Measurements from ENCODE around the gene AACS. TPM values are rescaled to one million over a fixed set of nuclear protein-coding genes. Genes with fewer than 3 reads are reported as not detected.

AACS gene
- total RNA-seq, 2 experiments from 2014 or later: 10.8 to 11.7 TPM

GRCh38 chr12:125070112-125070511 is 4.9 kb downstream of the AACS start:
- Histone ChIP-seq H3K4me1 (ENCODE audit: insufficient read depth, low read length) (peaks cover 11% of the 10 kb centered on the region), H3K9me3 (ENCODE audit: control insufficient read depth in 1 of 2, insufficient read depth in 1 of 2, low read length in 2 of 2) (no peaks in the 10 kb centered on the region), H3K4me3 (ENCODE audit: low read length) (no peak overlapping the region), H3K36me3 (ENCODE audit: insufficient read depth, low read length) (no peaks in the 10 kb centered on the region), H3K27ac (ENCODE audit: low read depth in 1 of 2, low read length in 2 of 2) (no peak overlapping the region), H3K27me3 (ENCODE audit: control insufficient read depth in 1 of 2, insufficient read depth in 2 of 2, low read length in 2 of 2) (no peaks in the 10 kb centered on the region)
- ATAC-seq (ENCODE audit: poor library complexity): no peak
- POLR2A ChIA-PET: no interaction called here
- Mint-ChIP-seq H3K27ac (no peak overlapping the region), H3K27me3 (no peaks in the 10 kb centered on the region), H3K4me1 (ENCODE audit: low read depth) (peaks cover 13% of the 10 kb centered on the region), H3K4me3 (no peak overlapping the region), H3K9me3 (no peaks in the 10 kb centered on the region), H3K36me3 (ENCODE audit: low read depth) (peaks cover 10% of the 10 kb centered on the region)
- CTCF ChIA-PET: no interaction called here
- DNase-seq: no peak
- intact Hi-C loops (cut with DNase I, micrococcal nuclease): no loop called here
- TF ChIP-seq, protein P1, sequence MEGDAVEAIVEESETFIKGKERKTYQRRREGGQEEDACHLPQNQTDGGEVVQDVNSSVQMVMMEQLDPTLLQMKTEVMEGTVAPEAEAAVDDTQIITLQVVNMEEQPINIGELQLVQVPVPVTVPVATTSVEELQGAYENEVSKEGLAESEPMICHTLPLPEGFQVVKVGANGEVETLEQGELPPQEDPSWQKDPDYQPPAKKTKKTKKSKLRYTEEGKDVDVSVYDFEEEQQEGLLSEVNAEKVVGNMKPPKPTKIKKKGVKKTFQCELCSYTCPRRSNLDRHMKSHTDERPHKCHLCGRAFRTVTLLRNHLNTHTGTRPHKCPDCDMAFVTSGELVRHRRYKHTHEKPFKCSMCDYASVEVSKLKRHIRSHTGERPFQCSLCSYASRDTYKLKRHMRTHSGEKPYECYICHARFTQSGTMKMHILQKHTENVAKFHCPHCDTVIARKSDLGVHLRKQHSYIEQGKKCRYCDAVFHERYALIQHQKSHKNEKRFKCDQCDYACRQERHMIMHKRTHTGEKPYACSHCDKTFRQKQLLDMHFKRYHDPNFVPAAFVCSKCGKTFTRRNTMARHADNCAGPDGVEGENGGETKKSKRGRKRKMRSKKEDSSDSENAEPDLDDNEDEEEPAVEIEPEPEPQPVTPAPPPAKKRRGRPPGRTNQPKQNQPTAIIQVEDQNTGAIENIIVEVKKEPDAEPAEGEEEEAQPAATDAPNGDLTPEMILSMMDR (IDR thresholded peaks at IDR 0.05): no peak

DNA sequence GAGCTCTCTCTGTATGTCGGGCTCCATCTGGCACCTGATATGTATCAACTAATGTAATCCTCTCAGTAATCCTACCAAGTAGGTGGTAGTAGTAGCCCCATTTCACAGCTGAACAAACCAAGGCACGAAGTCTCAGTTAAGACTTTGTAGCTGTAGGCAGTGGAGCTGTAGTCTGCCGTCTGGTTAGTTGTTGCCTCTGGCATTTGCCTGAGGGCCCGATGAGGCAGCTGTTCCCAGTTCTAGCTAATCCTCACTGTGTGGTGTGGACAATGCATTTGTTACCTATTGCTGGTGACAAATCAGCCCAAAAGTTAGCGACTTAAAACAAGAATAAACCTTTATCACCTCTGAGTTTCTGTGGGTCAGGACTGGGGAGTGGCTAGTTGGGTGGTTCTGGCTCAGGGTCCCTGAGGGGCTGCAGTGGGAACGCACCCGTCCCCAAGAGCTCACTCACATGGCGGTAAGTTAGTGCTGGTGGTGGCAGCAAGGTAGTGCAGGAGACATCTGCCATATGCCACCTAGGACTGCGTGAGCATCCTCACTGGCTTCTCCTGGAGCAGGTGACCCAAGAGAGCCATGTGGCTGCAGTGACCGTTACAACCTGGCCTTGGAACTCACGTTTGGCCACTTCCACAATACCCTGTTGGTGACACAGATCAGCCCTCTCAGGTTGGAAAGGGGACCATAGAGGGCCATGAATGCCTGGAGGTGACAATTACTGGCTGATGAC is 5.6 kb downstream of the AACS start:
- Histone ChIP-seq H3K27me3 (ENCODE audit: control insufficient read depth in 1 of 2, insufficient read depth in 2 of 2, low read length in 2 of 2) (no peaks in the 10 kb centered on the region), H3K27ac (ENCODE audit: low read depth in 1 of 2, low read length in 2 of 2) (no peak overlapping the region), H3K4me3 (ENCODE audit: low read length) (no peak overlapping the region), H3K36me3 (ENCODE audit: insufficient read depth, low read length) (peaks cover under 1% of the 10 kb centered on the region), H3K9me3 (ENCODE audit: control insufficient read depth in 1 of 2, insufficient read depth in 1 of 2, low read length in 2 of 2) (no peaks in the 10 kb centered on the region), H3K4me1 (ENCODE audit: insufficient read depth, low read length) (peaks cover 8% of the 10 kb centered on the region)
- ATAC-seq (ENCODE audit: poor library complexity): no peak
- Mint-ChIP-seq H3K4me3 (no peak overlapping the region), H3K9me3 (no peaks in the 10 kb centered on the region), H3K27ac (no peak overlapping the region), H3K27me3 (no peaks in the 10 kb centered on the region), H3K4me1 (ENCODE audit: low read depth) (peaks cover 12% of the 10 kb centered on the region), H3K36me3 (ENCODE audit: low read depth) (peaks cover 11% of the 10 kb centered on the region)
- CTCF ChIA-PET: no interaction called here
- intact Hi-C loops (cut with DNase I, micrococcal nuclease): no loop called here
- POLR2A ChIA-PET: no interaction called here
- no peak for DNase-seq
- TF ChIP-seq, protein P1 (IDR thresholded peaks at IDR 0.05): no peak

DNA sequence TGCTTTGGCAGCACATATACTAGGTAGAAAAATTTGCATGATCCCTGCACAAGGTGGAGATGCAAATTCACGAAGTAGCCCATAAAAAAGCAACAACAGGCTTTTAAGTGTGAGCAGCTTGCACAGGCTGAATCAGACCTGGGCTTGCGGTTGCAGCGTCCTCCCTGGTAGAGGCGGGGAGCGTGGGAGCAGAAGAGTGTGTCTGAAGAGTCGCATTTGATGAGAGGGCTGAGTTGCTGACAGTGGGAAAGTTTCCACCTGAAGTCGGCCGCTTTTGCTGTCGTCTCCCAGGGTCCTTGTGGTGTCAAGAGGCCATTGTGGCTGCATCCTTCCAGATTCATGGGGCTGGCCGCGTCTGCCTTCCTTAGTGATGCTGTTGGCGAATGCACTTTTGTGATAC is 6.2 kb downstream of the AACS start:
- ATAC-seq (ENCODE audit: poor library complexity) (no peak), DNase-seq (no peak)
- Mint-ChIP-seq H3K27ac (no peak overlapping the region), H3K9me3 (no peaks in the 10 kb centered on the region), H3K27me3 (no peaks in the 10 kb centered on the region), H3K36me3 (ENCODE audit: low read depth) (peaks cover 17% of the 10 kb centered on the region), H3K4me3 (no peak overlapping the region), H3K4me1 (ENCODE audit: low read depth) (peaks cover 8% of the 10 kb centered on the region)
- intact Hi-C loops (cut with DNase I, micrococcal nuclease): no loop called here
- TF ChIP-seq, protein P1 (IDR thresholded peaks at IDR 0.05): no peak
- Histone ChIP-seq H3K27me3 (ENCODE audit: control insufficient read depth in 1 of 2, insufficient read depth in 2 of 2, low read length in 2 of 2) (no peaks in the 10 kb centered on the region), H3K4me3 (ENCODE audit: low read length) (no peak overlapping the region), H3K36me3 (ENCODE audit: insufficient read depth, low read length) (peaks cover 6% of the 10 kb centered on the region), H3K4me1 (ENCODE audit: insufficient read depth, low read length) (peaks cover 3% of the 10 kb centered on the region), H3K27ac (ENCODE audit: low read depth in 1 of 2, low read length in 2 of 2) (no peak overlapping the region), H3K9me3 (ENCODE audit: control insufficient read depth in 1 of 2, insufficient read depth in 1 of 2, low read length in 2 of 2) (no peaks in the 10 kb centered on the region)
- CTCF ChIA-PET: no interaction called here
- POLR2A ChIA-PET: no interaction called here
